Right cardiac atrium (tissue), 5 donors: ENCODE measurements around the gene CASKIN1. TPM values are rescaled to one million over a fixed set of nuclear protein-coding genes. Genes with fewer than 3 reads are reported as not detected.

Source experiments
- ATAC-seq, 2 donors: fragments of 200-7000 bp; cut with Tn5 transposase; one replicate each; pipeline versions ENCODE4 v1.8.0 to v1.9.1; 2020; ENCODE audit warnings: moderate library complexity in 2 of 2, mild to moderate bottlenecking in 1 of 2
- DNase-seq, 3 donors: peaks; one replicate each; pipeline ENCODE4 v3.0.0-alpha.2; 2020
- H3K27ac ChIP-seq: one replicate; pipeline ENCODE4 v1.5.1; 2013; ENCODE audit warnings: mild to moderate bottlenecking, low read length, control low read depth, moderate library complexity
- H3K27me3 ChIP-seq: one replicate; pipeline ENCODE4 v1.6.1; 2013; ENCODE audit not compliant: control insufficient read depth, insufficient read depth
- H3K4me1 ChIP-seq: one replicate; pipeline ENCODE4 v1.6.1; 2013; ENCODE audit warnings: low read length; ENCODE audit not compliant: control insufficient read depth, insufficient read depth
- H3K4me3 ChIP-seq: one replicate; pipeline ENCODE4 v1.5.1; 2013; ENCODE audit warnings: low read length, control low read depth
- H3K9me3 ChIP-seq: one replicate; pipeline ENCODE4 v1.6.1; 2013; ENCODE audit warnings: low read length; ENCODE audit not compliant: control insufficient read depth
- WGBS: extraction: QIAGEN DNeasy Blood & Tissue Kit; methylation state at CpG from one replicate; pipeline ENCODE4 v1.1.7; 2013; 5-methylcytosine and 5-hydroxymethylcytosine counted together
- intact Hi-C, 4 donors: fragments of 100-400 bp; cut with DNase I; formaldehyde crosslinking; loops; one replicate each; pipeline versions ENCODE4 v1.11.0 to v1.14.0; 2022 to 2023
- polyA plus RNA-seq: library from polyadenylated mRNA; stranded (reverse); fragments of 200-250 nt; gene quantifications from one replicate; pipeline ENCODE4 v1.2.3, GENCODE V29; 2013
- total RNA-seq, 4 donors: library from RNA; stranded (reverse); fragmentation: NEBNext Ultra II Directional; extraction: Animal tissue kit (Norgen Biotek cat#: 25700); gene quantifications; one replicate each; pipeline ENCODE4 v1.2.1, GENCODE V29; 2021
- donor health status: healthy with polysubstance abuse.
- donor health status: DM: no; HTN: yes; CAD: no.
- donor health status: DM: no; HTN: no; CAD: no.
- donor health status: DM: no; HTN: yes; CAD: no; lungs with severe emphysema.
- donor health status: DM: yes; HTN: yes; CAD: no.

Gene CASKIN1
- total and polyA plus RNA-seq, 5 donors = 9.3 to 26.5 (median 10.1) TPM

- no peaks in the 10 kb centered on the region for H3K9me3 ChIP-seq
- H3K27me3 ChIP-seq = no peaks in the 10 kb centered on the region
- intact Hi-C loops = no loop called here
- no peak overlapping the region for H3K4me3 ChIP-seq
- no peak for DNase-seq
- ATAC-seq = peak; percentile 6 to 8
- H3K27ac ChIP-seq = no peak overlapping the region
- H3K4me1 ChIP-seq = peaks cover 3% of the 10 kb centered on the region
- WGBS = 60% methylated on average over 18 of the region's 18 CpGs
These were observed 41.9 kb upstream of the CASKIN1 start for GRCh38 chr16:2238150-2238837.

- Histone ChIP-seq H3K4me3 (no peak overlapping the region), H3K4me1 (peaks cover 3% of the 10 kb centered on the region), H3K27ac (no peak overlapping the region), H3K27me3 (no peaks in the 10 kb centered on the region), H3K9me3 (no peaks in the 10 kb centered on the region)
- DNase-seq (peak in 1 of 3 donors; percentile 69), ATAC-seq (peak; percentile 13 to 22)
- WGBS = 14% methylated on average over 65 of the region's 65 CpGs
- intact Hi-C loops = no loop called here
These were observed 41.2 kb upstream of the CASKIN1 start for GRCh38 chr16:2237493-2238149.

GRCh38 chr16:2237102-2237482, 40.7 kb upstream of the CASKIN1 start:
- peak in 1 of 2 donors; percentile 1 for ATAC-seq
- intact Hi-C loops = no loop called here
- H3K9me3 ChIP-seq = no peaks in the 10 kb centered on the region
- no peak overlapping the region for H3K27ac ChIP-seq
- H3K27me3 ChIP-seq = no peaks in the 10 kb centered on the region
- peaks cover 3% of the 10 kb centered on the region for H3K4me1 ChIP-seq
- H3K4me3 ChIP-seq = no peak overlapping the region
- DNase-seq = no peak
- 4% methylated on average over 40 of the region's 40 CpGs for WGBS

- H3K27me3 ChIP-seq = no peaks in the 10 kb centered on the region
- H3K4me3 ChIP-seq = no peak within 1 kb of the TSS
- H3K4me1 ChIP-seq = peaks cover 3% of the 10 kb centered on the region
- intact Hi-C loops = no loop called here
- 3% methylated on average over 64 of the region's 64 CpGs for WGBS
- DNase-seq (peak; percentile 50 to 79 (median 76)), ATAC-seq (peak; percentile 22 to 41)
- H3K27ac ChIP-seq = no peak within 1 kb of the TSS
- H3K9me3 ChIP-seq = no peaks in the 10 kb centered on the region
These were observed 40.1 kb upstream of the CASKIN1 start, which contains the start of gene DNASE1L2 for GRCh38 chr16:2236337-2237101. Gene DNASE1L2, plus strand, starts transcription at chr16:2236444. Its CDS starts 373 bp downstream, at chr16:2236817.

- WGBS = 78% methylated on average over 19 of the region's 19 CpGs
- H3K4me3 ChIP-seq = no peak overlapping the region
- intact Hi-C loops = no loop called here
These were observed 39.4 kb upstream of the CASKIN1 start for GRCh38 chr16:2235695-2236336.

GRCh38 chr16:2235234-2235651, 38.8 kb upstream of the CASKIN1 start:
- intact Hi-C loops = no loop called here
- no peaks in the 10 kb centered on the region for H3K27me3 ChIP-seq
- WGBS = 95% methylated on average over 28 of the region's 28 CpGs
- no peak for DNase-seq
- H3K9me3 ChIP-seq = no peaks in the 10 kb centered on the region
- no peak for ATAC-seq
- H3K4me1 ChIP-seq = peaks cover 3% of the 10 kb centered on the region
- H3K27ac ChIP-seq = no peak overlapping the region
- H3K4me3 ChIP-seq = no peak overlapping the region

More at GRCh38 chr16:2235695-2236336, 39.4 kb upstream of the CASKIN1 start:
- no peaks in the 10 kb centered on the region for H3K9me3 ChIP-seq
- ATAC-seq (no peak), DNase-seq (peak in 1 of 3 donors; percentile 50)
- no peaks in the 10 kb centered on the region for H3K27me3 ChIP-seq
- H3K27ac ChIP-seq = no peak overlapping the region
- peaks cover 3% of the 10 kb centered on the region for H3K4me1 ChIP-seq

GRCh38 chr16:2234813-2235170, 38.4 kb upstream of the CASKIN1 start:
- Histone ChIP-seq H3K4me1 (peaks cover 3% of the 10 kb centered on the region), H3K27me3 (no peaks in the 10 kb centered on the region), H3K4me3 (no peak overlapping the region), H3K9me3 (no peaks in the 10 kb centered on the region), H3K27ac (no peak overlapping the region)
- no peak for DNase-seq
- no peak for ATAC-seq
- 92% methylated on average over 18 of the region's 18 CpGs for WGBS
- intact Hi-C loops = no loop called here

GRCh38 chr16:2233872-2234812, 37.7 kb upstream of the CASKIN1 start:
- peaks cover 3% of the 10 kb centered on the region for H3K4me1 ChIP-seq
- no peaks in the 10 kb centered on the region for H3K27me3 ChIP-seq
- no peak for DNase-seq
- intact Hi-C loops = no loop called here
- no peak for ATAC-seq
- 95% methylated on average over 51 of the region's 51 CpGs for WGBS
- no peak overlapping the region for H3K27ac ChIP-seq
- H3K4me3 ChIP-seq = no peak overlapping the region
- H3K9me3 ChIP-seq = no peaks in the 10 kb centered on the region

- Histone ChIP-seq H3K4me1 (peaks cover 3% of the 10 kb centered on the region), H3K4me3 (no peak overlapping the region), H3K27ac (no peak overlapping the region), H3K9me3 (no peaks in the 10 kb centered on the region), H3K27me3 (no peaks in the 10 kb centered on the region)
- intact Hi-C loops = no loop called here
- 91% methylated on average over 28 of the region's 28 CpGs for WGBS
- ATAC-seq = no peak
- DNase-seq = no peak
These were observed 36.8 kb upstream of the CASKIN1 start for GRCh38 chr16:2233046-2233775.
